Subcutaneous adipose tissue (tissue), 4 donors: ENCODE results near the gene CBLC. TPM values are rescaled to one million over a fixed set of nuclear protein-coding genes. Genes with fewer than 3 reads are reported as not detected.

Experiments
- total RNA-seq, 4 donors: library from RNA; depleted of rRNA; stranded (reverse); fragments of >200 nt; gene quantifications; one replicate each; pipeline ENCODE4 v1.1.0, GENCODE V29; 2016
- TF ChIP-seq, protein P1 (sequence below): fragments of 450-650 bp; IDR thresholded peaks from one replicate; pipeline ENCODE4 v1.5.1; 2016; ENCODE audit warnings: low read depth, mild to moderate bottlenecking, control low read depth, antibody characterized with exemption, moderate library complexity

Gene CBLC
- total RNA-seq, 4 donors from 2014 or later = not detected

DNA sequence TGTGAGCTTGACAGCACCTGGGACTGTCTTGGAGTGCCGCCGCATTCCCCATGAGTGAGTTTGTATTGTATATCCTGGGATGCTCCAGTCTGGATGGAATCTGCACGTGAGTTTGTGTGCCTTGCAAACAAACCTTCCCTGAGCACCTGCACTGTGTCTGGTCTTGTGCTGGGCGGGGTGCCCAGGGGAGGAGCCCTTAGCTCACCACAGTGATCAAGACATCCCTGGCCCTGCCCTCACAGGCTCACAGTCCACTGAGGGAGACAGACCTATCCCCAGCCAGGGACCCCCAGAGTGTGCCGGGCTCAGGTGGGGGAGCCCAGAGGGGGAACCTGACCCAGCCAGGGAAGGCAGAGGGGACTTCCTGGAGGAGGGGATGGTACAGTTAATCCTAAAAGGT lies 29.5 kb downstream of the CBLC start:
- TF ChIP-seq, protein P1, sequence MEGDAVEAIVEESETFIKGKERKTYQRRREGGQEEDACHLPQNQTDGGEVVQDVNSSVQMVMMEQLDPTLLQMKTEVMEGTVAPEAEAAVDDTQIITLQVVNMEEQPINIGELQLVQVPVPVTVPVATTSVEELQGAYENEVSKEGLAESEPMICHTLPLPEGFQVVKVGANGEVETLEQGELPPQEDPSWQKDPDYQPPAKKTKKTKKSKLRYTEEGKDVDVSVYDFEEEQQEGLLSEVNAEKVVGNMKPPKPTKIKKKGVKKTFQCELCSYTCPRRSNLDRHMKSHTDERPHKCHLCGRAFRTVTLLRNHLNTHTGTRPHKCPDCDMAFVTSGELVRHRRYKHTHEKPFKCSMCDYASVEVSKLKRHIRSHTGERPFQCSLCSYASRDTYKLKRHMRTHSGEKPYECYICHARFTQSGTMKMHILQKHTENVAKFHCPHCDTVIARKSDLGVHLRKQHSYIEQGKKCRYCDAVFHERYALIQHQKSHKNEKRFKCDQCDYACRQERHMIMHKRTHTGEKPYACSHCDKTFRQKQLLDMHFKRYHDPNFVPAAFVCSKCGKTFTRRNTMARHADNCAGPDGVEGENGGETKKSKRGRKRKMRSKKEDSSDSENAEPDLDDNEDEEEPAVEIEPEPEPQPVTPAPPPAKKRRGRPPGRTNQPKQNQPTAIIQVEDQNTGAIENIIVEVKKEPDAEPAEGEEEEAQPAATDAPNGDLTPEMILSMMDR = no peak

DNA sequence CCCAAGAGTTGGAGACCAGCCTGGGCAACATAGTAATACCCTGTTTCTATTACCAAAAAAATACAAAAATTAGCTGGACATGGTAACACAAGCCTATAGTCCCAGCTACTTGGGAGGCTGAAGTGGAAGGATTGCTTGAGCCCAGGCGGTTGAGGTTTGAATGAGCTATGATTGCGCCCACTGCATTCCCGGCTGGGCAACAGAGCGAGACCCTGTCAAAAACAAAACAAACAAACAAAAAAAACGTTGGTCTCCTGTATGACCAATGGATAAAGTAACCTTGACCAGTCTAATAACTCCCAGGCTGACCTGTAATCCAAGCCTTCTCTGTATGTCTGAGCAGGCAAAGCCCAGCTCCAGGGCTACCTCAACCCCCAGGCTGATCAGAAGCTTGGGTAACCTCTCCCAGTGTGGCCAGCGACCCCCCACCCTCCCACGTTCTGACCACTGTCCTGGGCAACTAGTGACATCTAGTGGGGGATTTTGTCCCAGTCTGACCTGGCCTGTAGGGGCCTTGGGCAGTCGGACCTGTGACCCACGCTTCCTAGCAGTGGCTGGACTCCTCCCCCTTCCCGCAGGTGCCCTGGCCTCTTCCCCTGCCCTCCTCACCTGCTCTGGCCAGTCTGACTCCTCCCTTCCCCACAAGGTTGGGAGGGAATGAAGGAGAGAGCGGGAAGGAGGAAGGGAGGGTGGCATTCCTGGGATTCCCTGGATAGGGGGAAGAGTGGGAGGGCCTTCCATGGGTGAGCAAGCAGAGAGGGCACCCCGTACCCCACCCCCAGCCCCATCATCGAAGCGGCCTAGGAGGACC lies 30.2 kb downstream of the CBLC start:
- TF ChIP-seq, protein P1 = no peak

DNA sequence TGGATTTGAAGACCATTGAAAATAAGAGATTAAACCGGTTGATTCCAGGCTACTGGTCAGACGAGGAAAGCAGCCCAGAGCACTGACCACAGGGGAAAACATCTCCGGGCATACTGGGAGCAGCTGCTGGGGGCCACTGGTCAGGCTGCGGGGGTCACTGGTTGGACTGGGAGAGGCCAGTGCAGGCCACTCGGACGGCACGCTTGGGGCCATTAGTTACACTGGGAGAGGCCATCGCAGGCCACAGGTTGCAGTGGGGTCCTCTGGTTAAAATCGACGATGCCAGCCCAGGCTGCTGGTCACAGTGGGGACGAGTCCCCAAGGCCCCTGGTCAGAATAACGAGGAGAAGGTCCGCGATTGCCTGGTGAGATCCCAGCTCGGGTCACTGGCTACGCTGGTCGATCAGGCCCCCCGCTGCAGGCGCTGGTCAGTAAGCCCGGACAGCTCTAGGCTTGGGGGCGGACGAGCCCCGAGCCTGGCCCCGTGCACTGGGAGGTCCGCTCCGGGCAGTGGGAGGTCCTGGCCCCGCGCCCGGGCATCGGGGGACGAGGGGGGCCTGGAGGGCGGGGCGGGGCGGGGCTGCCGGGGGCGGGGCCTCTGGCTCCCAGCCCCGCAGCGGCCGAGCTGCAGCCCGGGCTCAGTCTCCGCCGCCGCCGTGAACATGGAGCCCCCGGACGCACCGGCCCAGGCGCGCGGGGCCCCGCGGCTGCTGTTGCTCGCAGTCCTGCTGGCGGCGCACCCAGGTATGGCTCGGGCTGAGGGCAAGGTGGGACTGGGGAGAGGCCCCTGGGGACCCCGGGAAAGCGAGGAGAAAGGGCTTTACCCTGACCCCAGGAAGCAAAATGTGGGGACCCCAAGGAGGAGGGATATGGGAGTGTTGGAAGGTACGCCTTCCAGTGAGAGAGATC lies 31.0 kb downstream of the CBLC start, which contains the start of gene BCAM:
Gene BCAM (plus strand): TSS at position 641 of the 909 bp plus-strand sequence. CDS start 22 bp downstream, at position 663.
- TF ChIP-seq, protein P1 = no peak

DNA sequence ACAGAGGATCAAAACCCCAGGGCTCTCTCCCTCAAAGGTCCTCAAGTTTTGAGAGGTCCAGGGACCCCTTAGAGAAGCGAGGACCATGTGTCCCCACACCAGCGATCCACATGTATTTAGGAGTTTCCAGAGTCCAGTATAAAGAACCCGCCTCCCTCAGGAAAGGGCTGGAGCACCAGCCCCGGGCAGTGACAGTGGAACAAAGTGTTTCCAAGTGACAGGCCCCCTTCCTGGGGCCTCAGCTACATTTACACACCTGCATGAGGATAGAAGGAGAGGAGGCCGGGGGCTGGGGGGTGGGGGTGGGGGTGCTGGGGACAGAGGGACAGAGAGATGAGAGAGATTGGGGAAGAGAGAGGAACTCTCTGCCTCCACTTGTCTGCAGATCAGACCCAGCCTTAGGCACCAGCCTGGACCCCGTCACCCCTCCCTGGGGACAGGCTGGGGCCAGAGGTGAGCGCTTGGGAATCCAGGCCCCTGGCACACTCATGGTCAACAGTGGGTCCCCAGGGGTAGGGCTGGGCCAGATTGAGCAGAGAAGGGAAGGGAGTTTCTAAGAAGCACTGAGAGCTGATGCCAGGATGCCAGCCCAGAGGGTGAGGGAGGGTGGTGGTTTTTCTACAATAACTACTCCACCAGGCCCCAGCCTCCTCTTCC lies 32.0 kb downstream of the CBLC start:
- TF ChIP-seq, protein P1 = no peak

- TF ChIP-seq, protein P1 = no peak
Observed at GRCh38 chr19:44810234-44811121, 32.8 kb downstream of the CBLC start.

- TF ChIP-seq, protein P1 = no peak
Observed at GRCh38 chr19:44811122-44811419, 33.4 kb downstream of the CBLC start.
